Upper lobe of left lung (tissue), 6 donors: ENCODE data around the gene AKIRIN2. TPM values are rescaled to one million over a fixed set of nuclear protein-coding genes. Genes with fewer than 3 reads are reported as not detected.

ENCODE experiments used
- ATAC-seq, 2 donors: fragments of 200-7000 bp; cut with Tn5 transposase; one replicate each; pipeline ENCODE4 v1.9.1; 2022; ENCODE audit warnings: mild to moderate bottlenecking in 2 of 2, moderate library complexity in 2 of 2; ENCODE audit not compliant: low FRiP score in 2 of 2
- DNase-seq, 2 donors: peaks; one replicate each; pipeline ENCODE4 v3.0.0-alpha.2; 2019 to 2020
- H3K27ac ChIP-seq, 4 donors: fragments of 200-600 bp; sonication (generic); one replicate each; pipeline ENCODE4 v1.5.1; 2016 to 2019
- H3K27me3 ChIP-seq, 4 donors: fragments of 200-600 bp; sonication (generic); one replicate each; pipeline ENCODE4 v1.5.1; 2017 to 2019
- H3K36me3 ChIP-seq, 4 donors: fragments of 200-600 bp; sonication (generic); one replicate each; pipeline ENCODE4 v1.5.1; 2016 to 2019
- H3K4me1 ChIP-seq, 4 donors: fragments of 200-600 bp; sonication (generic); one replicate each; pipeline ENCODE4 v1.5.1; 2018 to 2019
- H3K4me3 ChIP-seq, 4 donors: fragments of 200-600 bp; sonication (generic); one replicate each; pipeline ENCODE4 v1.5.1; 2017 to 2019; ENCODE audit warnings: mild to moderate bottlenecking in 2 of 4, moderate library complexity in 1 of 4
- H3K9me3 ChIP-seq, 4 donors: fragments of 200-600 bp; sonication (generic); one replicate each; pipeline ENCODE4 v1.5.1; 2018 to 2019
- CTCF ChIP-seq, 6 experiments: fragments of 450-650 bp in 4 of 6; fragments of 200-600 bp in 2 of 6; sonication (generic) in 2 of 6; IDR thresholded peaks; one replicate each; pipeline ENCODE4 v1.5.1; 2016 to 2019; ENCODE audit warnings: antibody characterized with exemption in 6 of 6
- EP300 ChIP-seq, 4 donors: sonication (generic); formaldehyde crosslinking; IDR thresholded peaks; one replicate each; pipeline ENCODE4 v1.5.1; 2017; ENCODE audit warnings: antibody characterized with exemption in 4 of 4, control low read depth in 2 of 4
- POLR2A ChIP-seq, 4 donors: fragments of 450-650 bp; IDR thresholded peaks; one replicate each; pipeline ENCODE4 v1.5.1; 2016 to 2017; ENCODE audit warnings: antibody characterized with exemption in 4 of 4, mild to moderate bottlenecking in 2 of 4
- POLR2AphosphoS5 ChIP-seq, 2 donors: sonication (generic); formaldehyde crosslinking; IDR thresholded peaks; one replicate each; pipeline ENCODE4 v1.5.1; 2017; ENCODE audit warnings: antibody characterized with exemption in 2 of 2
- WGBS, 2 donors: methylation state at CpG; one replicate each; pipeline ENCODE4 v1.1.5; 2017 to 2018; 5-methylcytosine and 5-hydroxymethylcytosine counted together
- total RNA-seq, 6 donors: library from RNA; depleted of rRNA in 4 of 6; stranded (reverse); fragments of >200 nt in 4 of 6; gene quantifications; one replicate each; pipeline versions ENCODE4 v1.1.0 to v1.2.1, GENCODE V29; 2016 to 2021
- donor health status: DM: no; HTN: no; CAD: no; lungs with moderate emphysema.
- donor health status: DM: no; HTN: yes; CAD: no; lungs with severe emphysema.

The AKIRIN2 gene
- total RNA-seq, 6 donors from 2014 or later = 42.3 to 87.0 (median 57.2) TPM

- no peak overlapping the region for H3K4me3 ChIP-seq
- DNase-seq (peak in 1 of 2 donors; percentile 32), ATAC-seq (peak in 1 of 2 donors; percentile 46)
- 44 to 49% methylated on average over 4 of the region's 4 CpGs for WGBS, 2 donors
- peak overlapping the region in 1 of 4 donors; percentile 9 for H3K27ac ChIP-seq
- TF ChIP-seq EP300 (IDR thresholded peaks at IDR 0.05) = no peak
- no peaks in the 10 kb centered on the region for H3K27me3 ChIP-seq
- peaks cover 2 to 19% (median 8%) of the 10 kb centered on the region in 4 donors for H3K4me1 ChIP-seq
- H3K36me3 ChIP-seq = peaks cover 11 to 70% (median 28%) of the 10 kb centered on the region in 4 donors
- no peaks in the 10 kb centered on the region for H3K9me3 ChIP-seq
These were observed 26.9 kb downstream of the AKIRIN2 start for GRCh38 chr6:87675004-87675681.

GRCh38 chr6:87674290-87674689 lies 27.7 kb downstream of the AKIRIN2 start:
- Histone ChIP-seq H3K9me3 (no peaks in the 10 kb centered on the region), H3K36me3 (peaks cover 11 to 63% (median 28%) of the 10 kb centered on the region in 4 donors), H3K4me1 (peaks cover 0 to 19% (median 8%) of the 10 kb centered on the region in 4 donors), H3K27me3 (no peaks in the 10 kb centered on the region), H3K4me3 (no peak overlapping the region), H3K27ac (no peak overlapping the region)
- no peak for TF ChIP-seq CTCF (IDR thresholded peaks at IDR 0.05)
- TF ChIP-seq EP300 (IDR thresholded peaks at IDR 0.05) = no peak
- TF ChIP-seq POLR2AphosphoS5 (IDR thresholded peaks at IDR 0.05) = no peak
- TF ChIP-seq POLR2A (IDR thresholded peaks at IDR 0.05) = no peak
- ATAC-seq (no peak), DNase-seq (no peak)

- Histone ChIP-seq H3K27me3 (no peaks in the 10 kb centered on the region), H3K36me3 (peaks cover 11 to 58% (median 24%) of the 10 kb centered on the region in 4 donors), H3K9me3 (no peaks in the 10 kb centered on the region), H3K4me3 (no peak overlapping the region), H3K27ac (no peak overlapping the region), H3K4me1 (peaks cover 0 to 19% (median 8%) of the 10 kb centered on the region in 4 donors)
- WGBS, 2 donors = 94 to 100% methylated on average over 3 to 5 of the region's 5 CpGs
- no peak for TF ChIP-seq CTCF (IDR thresholded peaks at IDR 0.05)
- DNase-seq (no peak), ATAC-seq (no peak)
These were observed 28.8 kb downstream of the AKIRIN2 start for GRCh38 chr6:87673237-87673636.

GRCh38 chr6:87672641-87673040 lies 29.4 kb downstream of the AKIRIN2 start:
- peaks cover 11 to 52% (median 22%) of the 10 kb centered on the region in 4 donors for H3K36me3 ChIP-seq
- H3K27ac ChIP-seq = peak overlapping the region in 1 of 4 donors; percentile 57
- no peak for TF ChIP-seq POLR2AphosphoS5 (IDR thresholded peaks at IDR 0.05)
- no peak for TF ChIP-seq CTCF (IDR thresholded peaks at IDR 0.05)
- TF ChIP-seq EP300 (IDR thresholded peaks at IDR 0.05) = no peak
- TF ChIP-seq POLR2A (IDR thresholded peaks at IDR 0.05) = no peak
- H3K4me1 ChIP-seq = peaks cover 0 to 19% (median 8%) of the 10 kb centered on the region in 4 donors
- H3K4me3 ChIP-seq = no peak overlapping the region
- DNase-seq (no peak), ATAC-seq (no peak)
- H3K9me3 ChIP-seq = no peaks in the 10 kb centered on the region
- H3K27me3 ChIP-seq = no peaks in the 10 kb centered on the region
- 78 to 88% methylated on average over 2 of the region's 2 CpGs for WGBS, 2 donors

- WGBS, 2 donors = 43 to 47% methylated on average over 6 of the region's 6 CpGs
- no peak for DNase-seq
- H3K36me3 ChIP-seq = peaks cover 1 to 46% (median 14%) of the 10 kb centered on the region in 4 donors
- TF ChIP-seq CTCF (IDR thresholded peaks at IDR 0.05) = no peak
- no peak for TF ChIP-seq POLR2AphosphoS5 (IDR thresholded peaks at IDR 0.05)
- TF ChIP-seq POLR2A (IDR thresholded peaks at IDR 0.05) = no peak
- TF ChIP-seq EP300 (IDR thresholded peaks at IDR 0.05) = peak in 1 of 4 donors; percentile 78
- H3K9me3 ChIP-seq = no peaks in the 10 kb centered on the region
- H3K4me1 ChIP-seq = peaks cover 0 to 19% (median 8%) of the 10 kb centered on the region in 4 donors
- peak in 1 of 2 donors; percentile 21 for ATAC-seq
- peak overlapping the region in 3 of 4 donors; percentile 12 to 57 (median 21) for H3K27ac ChIP-seq
- no peak overlapping the region for H3K4me3 ChIP-seq
- H3K27me3 ChIP-seq = no peaks in the 10 kb centered on the region
These were observed 30.4 kb downstream of the AKIRIN2 start for GRCh38 chr6:87671555-87672029.
